GM19043 (cell line): ENCODE data around the gene LTO1.
"Not testable (repeated sequence)": the region's sequence is repeated elsewhere in the genome, so short reads cannot be mapped to it uniquely, and the experiment has no call there.

ENCODE experiments used
- ATAC-seq: cut with Tn5 transposase; IDR thresholded peaks from one replicate; pipeline ENCODE4 v1.9.1; 2021; ENCODE audit warnings: low read depth; ENCODE audit not compliant: unreplicated experiment

Gene LTO1

DNA sequence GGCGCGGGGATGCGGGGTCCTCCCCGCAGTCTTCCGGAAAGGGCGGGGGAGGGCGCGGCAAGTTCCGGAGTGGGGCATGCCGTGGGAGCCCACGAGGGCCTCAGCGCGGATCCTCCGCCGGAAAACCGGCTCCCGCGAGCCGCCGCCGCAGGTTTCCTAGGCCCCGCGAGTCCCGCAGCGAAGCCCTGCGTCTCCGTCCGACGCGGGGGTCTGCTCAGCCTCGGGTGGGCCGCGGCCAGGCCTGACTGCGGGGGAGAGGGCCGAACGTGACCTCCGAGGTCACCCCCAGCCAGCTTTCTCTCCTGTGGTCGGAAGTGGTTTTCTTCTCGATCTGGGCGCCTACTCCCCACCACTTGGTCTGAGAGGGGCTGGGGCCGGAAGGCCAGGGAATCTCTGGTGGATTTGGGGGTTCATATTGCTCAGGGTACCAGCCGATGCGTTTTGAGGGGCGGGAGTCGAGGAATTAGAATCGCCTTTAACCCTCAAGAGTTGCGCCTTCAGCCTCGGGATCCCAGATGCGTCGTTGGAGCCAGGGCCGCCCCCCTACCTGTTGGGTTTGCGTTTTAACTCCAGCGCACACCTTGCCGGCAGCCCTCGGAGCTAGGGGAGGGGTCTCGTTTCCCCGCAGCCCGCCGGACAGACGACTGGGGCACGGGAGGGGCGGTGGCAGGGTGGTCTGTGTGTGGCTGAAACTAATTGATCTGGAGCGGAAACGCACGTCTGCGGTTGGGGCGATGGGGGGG lies 37.8 kb downstream of the LTO1 start:
- no peak for ATAC-seq

DNA sequence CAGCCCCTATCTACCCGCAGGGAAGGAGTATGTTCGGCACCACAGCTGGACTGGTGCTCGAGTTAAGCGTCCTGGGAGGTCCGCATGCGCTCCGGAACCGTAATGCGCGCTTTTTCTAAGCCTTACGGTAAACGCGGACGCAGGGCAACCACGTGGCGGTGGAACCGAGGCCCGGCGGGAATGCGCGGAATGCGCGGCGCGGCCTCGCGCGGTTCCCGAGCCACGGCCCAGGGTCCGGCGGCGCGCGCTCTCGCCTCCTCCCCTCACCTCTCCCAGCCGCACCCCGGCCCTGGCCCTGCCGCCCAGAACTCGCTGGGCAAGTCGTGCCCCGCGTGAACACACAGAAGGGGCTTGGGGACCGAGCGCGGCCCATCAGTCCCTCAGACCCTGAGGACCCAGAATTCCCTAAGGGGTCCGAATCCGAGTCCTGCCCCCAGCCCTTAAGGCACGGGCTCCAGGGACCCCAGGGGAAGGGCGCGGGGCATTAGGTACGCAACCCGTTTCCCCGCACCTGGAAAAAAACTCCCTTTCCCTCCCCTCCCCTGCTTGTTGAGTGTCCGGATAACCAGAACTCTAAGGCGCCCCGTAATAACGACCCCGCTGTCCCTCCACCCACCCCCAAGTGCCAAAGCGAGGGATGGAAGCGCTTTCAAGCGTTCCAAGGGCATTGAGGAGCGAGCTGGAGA lies 38.5 kb downstream of the LTO1 start:
- no peak for ATAC-seq

DNA sequence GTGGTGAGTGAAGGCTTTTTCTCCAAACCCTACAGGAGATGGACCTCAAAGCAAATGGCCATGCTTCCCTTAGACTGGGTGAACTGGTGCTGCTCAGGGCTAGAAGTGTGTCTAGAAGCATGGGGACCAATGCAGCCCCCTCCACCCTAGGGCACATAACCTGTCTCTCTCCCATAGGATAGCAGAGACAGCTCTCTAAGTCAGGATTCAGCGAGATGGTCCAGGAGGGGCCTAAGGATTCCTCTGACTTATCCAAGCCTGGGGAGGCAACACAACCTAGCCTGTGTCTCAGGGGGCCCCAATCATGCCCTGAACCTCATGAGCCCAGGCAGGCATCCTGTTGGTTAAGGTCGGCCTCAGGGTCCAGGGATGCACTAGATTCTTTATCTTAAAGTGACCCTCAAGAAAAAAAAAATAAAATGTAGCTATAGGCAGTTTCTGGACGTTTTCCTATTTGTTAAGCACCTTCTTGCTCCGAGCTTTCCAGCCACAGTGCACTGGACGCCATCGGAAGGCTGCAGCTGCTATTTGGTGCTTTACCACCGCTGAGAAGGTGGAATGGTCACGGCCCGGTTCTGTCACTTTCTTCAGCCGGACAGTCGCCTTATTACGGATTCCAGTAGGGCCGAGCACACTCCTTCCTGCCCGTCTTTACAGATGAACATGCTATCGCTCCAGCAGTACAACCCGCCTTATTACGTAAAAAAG lies 39.2 kb downstream of the LTO1 start:
- no peak for ATAC-seq

DNA sequence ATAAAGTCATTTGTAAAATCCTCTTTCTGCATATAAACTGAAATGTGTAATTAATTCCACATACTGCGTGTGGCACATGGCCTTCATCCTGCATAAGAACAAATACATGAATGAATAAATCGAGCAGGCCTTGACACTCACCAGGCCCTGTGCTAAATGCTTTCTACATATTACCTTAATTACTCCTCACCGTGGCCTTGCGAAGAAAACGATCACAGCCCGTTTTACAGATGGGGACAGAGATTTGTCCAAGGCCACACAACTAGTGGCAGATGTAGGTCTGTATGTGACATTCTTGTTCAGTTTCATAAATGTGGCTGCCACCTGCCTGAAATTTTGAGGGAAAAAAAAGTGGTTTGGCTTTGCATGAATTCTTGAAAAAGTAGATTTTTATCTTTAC lies 40.0 kb downstream of the LTO1 start:
- ATAC-seq = no peak

DNA sequence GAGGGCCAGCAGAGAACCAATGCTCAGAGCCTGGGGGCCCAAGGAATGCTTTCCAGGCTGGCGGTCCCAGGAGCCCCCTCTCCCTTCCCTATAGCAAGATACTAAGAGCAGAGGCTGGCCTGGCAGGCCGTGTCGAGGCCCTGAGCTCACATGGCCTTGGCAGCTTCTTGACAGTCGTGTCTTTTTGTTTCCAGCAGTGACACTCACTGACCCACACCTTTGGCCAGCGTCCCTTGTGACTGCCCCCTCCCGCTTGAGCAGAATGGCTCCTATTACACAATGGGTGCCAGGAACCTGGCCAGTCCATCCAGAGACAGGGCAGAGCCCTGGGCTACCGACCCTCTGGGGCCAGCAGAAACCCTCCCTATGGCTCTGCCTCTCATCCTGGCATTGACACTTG lies 40.6 kb downstream of the LTO1 start:
- ATAC-seq = no peak

DNA sequence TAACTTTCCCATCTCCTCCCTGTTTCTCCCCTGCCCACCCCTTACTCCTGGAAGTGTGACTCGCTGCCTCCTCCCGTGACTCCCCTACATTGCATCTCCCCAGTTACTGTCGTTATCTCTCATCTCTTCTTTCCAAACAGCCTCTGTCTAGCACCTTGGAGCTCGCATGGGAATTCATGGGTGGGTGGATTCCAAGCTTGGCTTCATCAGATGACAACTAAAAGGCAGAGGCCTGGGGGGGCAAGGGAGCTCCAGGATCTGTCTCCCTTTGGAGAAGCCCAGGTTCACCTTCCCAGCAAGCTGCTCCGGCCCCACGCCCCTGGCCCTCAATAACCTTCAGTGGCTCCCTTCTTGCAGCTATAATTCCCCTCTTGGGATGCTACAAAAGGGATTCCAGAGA lies 41.1 kb downstream of the LTO1 start:
- ATAC-seq = no peak

DNA sequence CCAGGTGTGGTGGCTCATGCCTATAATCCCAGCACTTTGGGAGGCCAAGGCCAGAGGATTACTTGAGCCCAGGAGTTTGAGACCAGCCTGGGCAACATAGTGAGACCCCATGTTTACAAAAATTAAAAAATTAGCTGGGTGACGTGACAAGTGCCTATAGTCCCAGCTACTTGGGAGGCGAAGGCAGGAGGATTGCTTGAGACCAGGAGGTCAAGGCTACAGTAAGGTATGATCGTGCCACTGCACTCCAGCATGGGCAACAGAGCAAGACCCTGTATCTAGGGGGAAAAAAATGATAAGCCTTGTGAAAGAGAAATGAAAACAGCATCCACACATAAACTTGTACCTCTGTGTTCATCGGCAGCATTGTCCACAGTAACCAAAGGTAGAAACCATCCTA lies 42.3 kb downstream of the LTO1 start:
- no peak for ATAC-seq

DNA sequence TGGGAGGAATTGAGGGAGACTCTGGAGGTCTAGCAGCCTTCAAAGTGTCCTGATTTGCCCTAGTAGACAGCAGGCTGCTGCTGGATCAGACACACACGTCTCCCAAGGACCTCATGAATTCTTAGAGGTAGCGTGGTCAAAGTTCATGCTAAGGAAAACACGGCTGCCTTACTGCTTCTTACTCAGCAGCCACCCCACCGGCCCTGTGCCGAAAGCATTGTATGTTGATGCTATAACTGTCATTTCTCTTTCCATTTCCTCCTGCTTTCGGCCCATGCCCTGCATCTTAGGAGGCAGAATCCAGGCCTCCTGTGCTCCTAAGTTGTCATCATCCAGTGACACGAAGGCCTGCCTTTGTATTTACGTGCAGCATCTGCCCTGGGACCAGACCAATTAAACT lies 44.7 kb downstream of the LTO1 start:
- no peak for ATAC-seq

DNA sequence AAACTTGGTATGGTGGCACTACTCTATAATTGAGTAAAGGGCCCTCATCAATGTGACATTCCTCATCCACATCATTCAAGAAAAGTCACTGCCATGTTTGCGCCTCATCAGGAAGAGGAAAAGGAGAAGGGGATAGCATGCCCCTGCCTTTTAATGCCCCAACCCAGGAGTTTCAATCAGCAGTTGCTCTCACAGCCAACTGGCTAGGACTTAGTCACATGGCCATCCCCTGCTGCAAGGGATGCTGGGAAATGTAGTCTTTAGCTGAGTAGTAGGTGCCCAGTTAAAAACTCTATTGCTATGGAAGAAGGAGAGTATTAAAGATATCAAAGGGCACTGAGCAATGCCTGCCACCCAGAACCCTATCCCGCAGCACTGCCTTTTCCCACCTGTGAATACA lies 45.1 kb downstream of the LTO1 start:
- no peak for ATAC-seq

DNA sequence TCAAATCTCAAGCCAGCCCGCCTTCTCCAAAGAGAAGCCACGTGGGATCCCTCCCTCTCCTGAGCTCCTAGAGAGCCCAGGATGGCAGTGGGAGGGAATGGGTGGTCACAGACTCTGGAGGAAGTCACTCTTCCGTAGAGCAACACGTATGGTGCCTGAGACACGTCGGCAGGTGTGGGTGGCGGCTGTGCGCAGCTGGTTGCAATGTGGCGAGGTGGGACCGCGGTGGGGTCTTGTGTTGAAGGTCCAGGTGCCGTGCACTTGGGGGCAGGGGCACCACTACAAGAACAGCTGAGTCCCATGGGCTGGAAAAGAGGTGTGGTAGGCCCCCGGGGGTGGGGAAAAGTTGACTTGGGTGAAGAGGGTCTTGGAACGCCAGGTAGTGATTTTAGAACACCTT lies 47.6 kb downstream of the LTO1 start:
- no peak for ATAC-seq

DNA sequence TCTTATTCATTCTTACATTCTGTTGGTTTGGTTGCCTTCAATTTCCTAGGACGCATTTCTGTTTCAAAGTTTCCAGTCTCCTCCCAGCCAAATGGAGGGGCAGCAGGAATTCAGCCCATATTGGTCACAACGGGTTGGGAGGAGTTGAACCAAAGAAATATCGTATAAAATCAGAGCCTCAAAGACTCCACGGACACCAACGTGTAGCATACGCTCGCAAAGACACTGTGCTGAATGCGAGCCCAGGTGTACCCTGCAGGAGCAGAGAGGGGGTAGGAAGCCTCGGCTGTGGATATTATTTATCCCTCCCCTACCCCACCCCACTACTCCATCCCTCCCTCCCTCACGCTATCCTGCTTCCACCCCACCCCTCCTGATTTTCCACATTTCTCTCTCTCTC lies 49.7 kb downstream of the LTO1 start:
- no peak for ATAC-seq

DNA sequence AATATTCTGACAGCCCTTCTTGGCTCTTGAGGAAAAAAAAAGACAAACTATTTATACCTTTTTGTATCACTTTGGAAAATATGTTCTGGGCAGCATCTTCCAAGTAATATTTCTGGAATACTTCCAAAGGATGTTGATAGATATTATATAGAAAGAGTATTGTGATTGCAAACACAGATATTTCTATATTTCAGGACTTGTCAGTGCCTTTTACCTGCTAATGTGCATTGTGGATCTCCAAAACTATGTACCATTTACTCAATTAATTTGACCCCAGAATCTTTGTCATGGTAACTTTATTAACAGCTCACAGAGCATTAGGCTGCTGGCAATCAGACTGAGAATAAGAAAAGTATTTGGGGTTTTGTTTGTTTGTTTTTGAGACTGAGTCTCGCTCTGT lies 50.9 kb downstream of the LTO1 start:
- ATAC-seq = no peak

DNA sequence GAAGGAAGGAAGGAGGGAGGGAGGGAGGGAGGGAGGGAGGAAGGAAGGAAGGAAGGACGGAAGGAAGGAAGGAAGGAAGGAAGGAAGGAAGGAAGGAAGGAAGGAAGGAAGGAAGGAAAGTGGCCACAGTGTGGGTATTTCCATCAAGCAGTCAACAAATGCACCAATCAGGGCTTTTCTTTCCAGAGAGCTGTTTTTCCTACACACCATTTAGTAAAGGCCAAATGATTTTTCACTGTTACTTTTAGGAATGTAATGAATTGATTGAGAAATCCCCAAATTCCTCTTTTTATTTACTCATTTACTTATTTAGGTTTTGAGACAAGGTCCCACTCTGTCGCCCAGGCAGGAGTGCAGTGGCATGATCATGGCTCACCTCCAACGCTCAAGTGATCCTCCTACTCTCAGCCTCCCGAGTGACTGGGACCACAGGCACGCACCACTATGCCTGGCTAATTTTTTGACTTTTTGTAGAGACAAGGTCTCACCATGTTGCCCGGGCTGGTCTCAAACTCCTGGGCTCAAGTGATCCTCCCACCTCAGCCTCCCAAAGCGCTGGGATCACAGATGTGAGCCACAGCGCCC lies 53.0 kb downstream of the LTO1 start:
- not testable (repeated sequence) for ATAC-seq

DNA sequence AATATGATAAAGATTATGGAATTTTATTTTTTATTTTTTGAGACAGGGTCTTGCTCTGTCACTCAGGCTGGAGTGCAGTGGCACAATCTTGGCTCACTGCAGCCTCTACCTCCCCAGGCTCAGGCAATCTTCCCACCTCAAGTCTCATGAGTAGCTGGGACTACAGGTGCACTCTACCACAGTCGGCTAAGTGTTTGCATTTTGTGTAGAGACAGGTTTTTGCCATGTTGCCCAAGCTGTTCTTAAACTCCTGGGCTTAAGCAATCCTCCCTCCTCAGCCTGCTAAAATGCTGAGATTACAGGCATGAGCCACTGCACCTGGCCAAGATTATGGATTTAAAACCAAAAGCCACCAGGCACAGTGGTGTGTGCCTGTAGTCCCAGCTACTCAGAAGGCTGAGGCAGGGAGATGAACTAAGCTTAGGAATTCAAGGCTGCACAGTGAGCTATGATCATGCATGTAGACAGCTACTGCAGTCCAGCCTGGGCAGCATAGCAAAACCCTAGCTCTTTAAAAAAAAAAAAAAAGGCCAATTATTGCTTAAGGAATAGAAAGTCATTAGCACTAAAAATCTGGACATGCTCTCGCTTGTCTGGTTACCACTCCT lies 54.4 kb downstream of the LTO1 start:
- ATAC-seq = no peak

DNA sequence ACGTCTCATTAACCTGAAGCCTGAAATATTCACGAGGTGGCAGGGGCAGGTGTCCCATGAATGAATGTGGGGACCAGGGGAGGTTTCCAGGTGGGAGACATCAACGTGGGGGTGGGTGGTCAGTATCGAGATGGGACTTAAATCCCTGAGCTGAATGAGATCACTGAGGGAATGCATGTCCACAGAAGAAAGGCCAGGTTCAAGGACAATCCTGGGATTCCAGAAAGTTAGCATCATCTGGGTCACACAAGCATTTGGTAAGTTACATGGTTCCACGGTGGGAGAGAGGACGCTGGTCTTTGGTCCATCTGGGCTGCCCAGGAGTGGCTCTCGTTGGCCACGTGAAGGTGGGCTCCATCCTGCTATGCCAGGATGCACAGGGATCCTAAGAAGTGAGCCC lies 56.9 kb downstream of the LTO1 start:
- no peak for ATAC-seq

DNA sequence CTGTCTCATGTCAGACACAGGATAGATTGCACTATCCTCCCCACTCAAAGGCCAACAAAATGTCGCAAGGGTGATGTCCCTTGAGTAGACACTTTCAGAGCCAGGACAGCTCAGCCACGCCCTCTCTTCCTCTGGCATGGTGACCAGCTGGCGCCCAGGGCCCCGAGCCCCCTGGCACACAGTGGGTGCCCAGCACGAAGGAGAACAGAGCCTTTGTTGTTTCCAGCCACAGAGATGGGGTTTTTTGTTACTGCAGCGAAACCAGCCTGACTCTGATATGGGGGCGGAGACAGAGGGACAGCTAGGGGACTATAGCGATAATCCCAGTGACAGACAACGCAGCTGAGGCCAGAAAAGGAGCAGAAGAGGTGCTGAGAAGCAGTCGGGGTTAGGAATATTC lies 57.5 kb downstream of the LTO1 start:
- ATAC-seq = no peak

DNA sequence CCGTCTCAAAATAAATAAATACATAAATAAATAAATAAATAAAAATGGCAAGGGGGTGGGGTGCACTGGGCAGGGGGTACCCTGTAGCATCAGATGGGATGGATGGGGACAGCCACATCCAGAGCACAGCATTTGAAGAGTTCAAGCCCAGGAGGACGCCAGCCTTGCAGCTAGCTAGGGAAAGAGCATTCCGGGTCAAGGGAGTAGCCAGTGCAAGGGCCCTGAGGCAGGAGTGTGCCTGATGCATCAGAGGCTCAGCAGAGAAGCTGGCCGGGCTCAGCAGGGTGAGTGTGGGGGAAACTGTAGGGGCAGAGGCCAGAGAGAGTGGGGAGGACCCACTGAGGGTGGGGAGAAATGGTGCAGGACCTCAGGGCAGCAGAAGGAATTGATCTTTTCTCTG lies 57.9 kb downstream of the LTO1 start:
- no peak for ATAC-seq
